Stimulated activated CD8-positive, alpha-beta memory T cell treated with anti-CD3 and anti-CD28 coated beads, Interleukin-4, amount 100 ng/mL, for 4 hours (primary cell): Measurements from ENCODE around the gene DCAF7.

Experiments
- DNase-seq, 2 donors: peaks; one replicate each; pipeline ENCODE4 v3.0.0-alpha.2; 2020; ENCODE audit warnings: low read depth in 2 of 2, low spot score in 1 of 2

Gene DCAF7, protein sequence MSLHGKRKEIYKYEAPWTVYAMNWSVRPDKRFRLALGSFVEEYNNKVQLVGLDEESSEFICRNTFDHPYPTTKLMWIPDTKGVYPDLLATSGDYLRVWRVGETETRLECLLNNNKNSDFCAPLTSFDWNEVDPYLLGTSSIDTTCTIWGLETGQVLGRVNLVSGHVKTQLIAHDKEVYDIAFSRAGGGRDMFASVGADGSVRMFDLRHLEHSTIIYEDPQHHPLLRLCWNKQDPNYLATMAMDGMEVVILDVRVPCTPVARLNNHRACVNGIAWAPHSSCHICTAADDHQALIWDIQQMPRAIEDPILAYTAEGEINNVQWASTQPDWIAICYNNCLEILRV

GRCh38 chr17:63549946-63550816, at the start of gene DCAF7:
Gene DCAF7, plus strand, starts transcription at chr17:63550477. Its CDS starts 201 bp downstream, at chr17:63550678.
- DNase-seq, result peak; percentile 98 to 100

- DNase-seq, result no peak
Observed at GRCh38 chr17:63500543-63501390, 49.5 kb upstream of the DCAF7 start.

DNA sequence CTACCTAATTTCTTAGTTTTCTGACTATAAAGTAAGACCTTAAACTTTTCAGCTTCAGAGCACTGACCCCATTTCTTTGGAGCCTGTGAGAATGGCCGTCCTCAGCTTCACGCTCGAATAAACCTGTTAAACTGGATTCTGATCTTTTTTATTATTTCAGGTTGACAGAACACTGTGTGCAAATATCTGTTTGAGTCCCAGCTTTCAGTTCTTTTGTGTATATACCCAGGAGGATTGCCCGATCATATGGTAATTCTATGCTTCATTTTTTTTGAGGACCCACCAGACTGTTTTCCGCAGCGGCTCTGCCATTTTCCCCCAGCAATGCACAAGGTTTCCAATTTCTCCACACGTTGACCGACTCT, 47.0 kb upstream of the DCAF7 start:
- DNase-seq, result no peak

- DNase-seq, result no peak
Observed at GRCh38 chr17:63504261-63504660, 46.0 kb upstream of the DCAF7 start.

DNA sequence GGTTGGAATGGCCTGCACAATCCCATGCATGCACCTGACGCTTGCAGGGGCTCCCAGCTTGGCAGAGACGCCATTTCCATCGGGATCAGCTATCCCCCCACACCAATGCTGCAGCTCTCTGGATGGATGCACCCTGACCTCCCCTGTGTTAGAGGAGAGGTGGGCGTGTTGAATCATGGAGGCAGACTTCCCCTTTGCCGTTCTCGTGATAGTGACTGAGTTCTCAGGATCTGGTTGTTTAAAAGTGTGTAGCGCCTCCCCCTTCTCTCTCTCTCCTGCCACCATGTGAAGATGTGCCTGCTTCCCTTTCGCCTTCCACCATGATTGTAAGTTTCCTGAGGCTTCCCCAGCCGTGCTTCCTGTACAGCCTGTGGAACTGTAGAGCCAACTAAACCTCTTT, 44.9 kb upstream of the DCAF7 start:
- no peak for DNase-seq

GRCh38 chr17:63506627-63507026, 43.6 kb upstream of the DCAF7 start:
- DNase-seq, result no peak

GRCh38 chr17:63511331-63511730, 38.9 kb upstream of the DCAF7 start:
- no peak for DNase-seq

DNA sequence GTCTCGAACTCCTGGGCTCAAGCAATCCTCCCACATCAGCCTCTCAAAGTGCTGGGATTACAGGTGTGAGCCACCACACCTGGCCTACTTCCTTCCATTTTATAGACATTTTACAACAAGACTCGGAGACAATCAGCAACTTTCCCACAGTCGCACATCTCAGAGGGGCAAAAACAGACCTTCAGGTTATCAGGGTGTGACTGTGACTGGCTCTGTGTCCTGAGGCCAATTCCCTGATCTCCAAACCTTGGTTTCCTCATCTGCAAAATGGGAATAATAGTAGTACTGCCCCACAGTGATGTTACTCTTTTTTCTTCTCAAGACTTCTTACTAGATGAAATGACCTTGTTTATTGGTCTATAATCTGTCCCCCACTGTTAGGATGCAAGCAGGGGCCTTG, 37.9 kb upstream of the DCAF7 start:
- no peak for DNase-seq

GRCh38 chr17:63512896-63513644, 37.2 kb upstream of the DCAF7 start:
- no peak for DNase-seq

DNA sequence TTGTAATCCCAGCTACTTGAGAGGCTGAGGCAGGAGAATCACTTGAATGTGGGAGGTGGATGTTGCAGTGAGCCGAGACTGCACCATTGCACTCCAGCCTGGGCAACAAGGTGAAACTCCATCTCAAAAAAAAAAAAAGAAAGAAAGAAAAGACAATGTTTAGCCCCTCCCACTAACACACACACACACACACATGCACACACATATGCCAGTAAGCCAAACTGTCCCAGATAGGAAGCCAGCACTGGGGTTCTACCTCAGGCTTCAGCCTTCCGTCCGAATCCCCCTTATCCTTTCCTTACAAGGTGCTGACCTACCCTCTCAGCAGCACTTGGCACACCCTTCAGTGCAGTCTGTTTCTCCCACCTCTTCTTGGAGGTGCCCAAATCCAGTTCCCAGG, 35.8 kb upstream of the DCAF7 start:
- DNase-seq, result no peak

- DNase-seq, result no peak
Observed at GRCh38 chr17:63514974-63515373, 35.3 kb upstream of the DCAF7 start.

DNA sequence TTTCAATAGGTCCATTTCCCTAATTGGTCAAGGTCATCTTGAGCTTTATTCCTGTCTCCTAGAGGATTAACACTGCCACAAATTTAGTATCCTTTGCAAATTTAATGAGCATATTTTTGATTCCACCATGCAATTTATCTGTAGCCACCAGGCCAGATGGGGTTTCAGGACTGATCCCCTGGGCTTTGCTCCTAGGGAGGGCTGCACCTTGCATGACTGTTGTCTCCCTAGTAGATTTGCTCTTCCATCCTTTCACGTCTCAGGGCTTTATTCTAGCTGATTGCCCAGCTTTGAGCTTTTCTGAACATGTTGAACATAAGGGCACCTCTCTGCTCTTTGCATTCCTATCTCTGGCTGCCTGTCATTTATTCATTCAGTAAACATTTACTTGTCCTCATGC, 34.9 kb upstream of the DCAF7 start:
- DNase-seq, result no peak

- no peak for DNase-seq
Observed at GRCh38 chr17:63516910-63517824, 33.1 kb upstream of the DCAF7 start.

- no peak for DNase-seq
Observed at GRCh38 chr17:63517825-63518534, 32.3 kb upstream of the DCAF7 start.

GRCh38 chr17:63519116-63519881, 31.0 kb upstream of the DCAF7 start:
- no peak for DNase-seq

DNA sequence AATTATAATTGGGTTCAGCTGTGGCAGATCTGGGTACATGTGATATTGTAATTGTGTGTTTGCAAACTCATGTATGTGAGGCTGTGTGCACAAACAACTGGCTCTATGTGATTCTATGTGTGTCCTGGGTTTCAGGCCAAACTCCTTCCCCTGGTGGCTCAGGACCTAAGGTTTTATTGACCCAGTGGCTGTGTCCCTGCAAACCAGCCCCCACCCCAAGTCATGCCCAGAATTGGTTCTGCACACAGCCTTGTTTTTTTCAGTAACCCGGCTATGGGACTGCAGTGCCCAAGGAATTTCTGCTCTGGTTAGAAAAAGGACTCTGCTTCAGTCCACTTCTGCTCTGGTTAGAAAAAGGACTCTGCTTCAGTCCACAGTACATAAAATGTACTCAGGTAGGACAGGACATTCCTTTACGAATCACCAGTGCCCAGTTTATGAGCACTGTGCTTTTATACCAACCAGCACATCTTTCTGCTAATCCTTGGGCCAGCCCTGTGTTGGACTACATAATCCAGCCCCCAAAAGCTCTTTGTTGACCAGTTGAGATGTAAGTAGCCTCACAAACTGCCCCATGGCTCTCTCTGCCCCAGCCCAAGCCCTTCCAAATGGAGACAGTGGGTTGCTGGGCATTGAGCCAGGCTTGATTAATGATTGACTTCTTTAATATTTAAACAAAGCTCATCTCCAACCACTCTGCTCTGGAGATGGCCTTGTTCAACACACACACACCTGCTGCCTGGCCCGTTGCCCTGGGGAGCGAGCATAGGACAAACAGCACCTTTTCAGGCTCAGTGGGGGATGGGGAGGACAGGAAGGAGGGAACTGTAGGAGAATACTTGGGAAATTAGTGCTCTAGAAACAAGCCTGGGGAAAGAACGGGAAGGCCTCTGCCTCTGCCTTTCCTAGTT, 30.1 kb upstream of the DCAF7 start:
- no peak for DNase-seq

- no peak for DNase-seq
Observed at GRCh38 chr17:63523253-63523855, 26.9 kb upstream of the DCAF7 start, which contains the start of gene KCNH6. Gene KCNH6, plus strand, starts transcription at chr17:63523358. Its CDS starts 56 bp downstream, at chr17:63523414.
